ENCODE measurements around the gene HECTD4. TPM values are rescaled to one million over a fixed set of nuclear protein-coding genes. Genes with fewer than 3 reads are reported as not detected.

HECTD4 gene
- total RNA-seq, 1 experiment from 2014 or later, result 30.0 TPM

DNA sequence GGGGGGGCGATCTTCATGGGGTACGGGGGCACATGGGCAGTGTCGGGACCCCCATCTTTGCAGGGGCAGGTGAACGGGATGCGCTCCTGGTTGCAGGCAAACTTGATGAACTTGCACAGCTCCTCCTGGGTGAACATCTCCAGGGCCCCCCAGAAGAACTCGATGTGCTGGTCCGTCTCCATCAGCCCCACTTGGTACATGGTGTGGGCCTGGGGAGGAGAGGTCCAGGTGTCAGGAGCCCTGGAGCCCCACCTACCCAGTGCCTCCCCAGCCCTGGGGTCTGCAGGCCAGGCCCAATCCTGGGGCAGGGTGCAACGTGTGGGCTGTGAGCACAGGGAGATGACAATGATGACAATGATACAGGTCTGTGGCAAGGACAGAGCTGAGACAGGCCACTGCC is 219.2 kb downstream of the HECTD4 start:
- no peak overlapping the region for H4K5ac ChIP-seq (ENCODE audit: insufficient read length, low read depth, low read length)
- no peaks in the 10 kb centered on the region for H3K27me3 ChIP-seq (ENCODE audit: insufficient read depth, low read length)
- no peak overlapping the region for H2AK5ac ChIP-seq (ENCODE audit: insufficient read length, low read length)
- H3K14ac ChIP-seq (ENCODE audit: insufficient read depth, low read length), result no peak overlapping the region
- H3K23me2 ChIP-seq (ENCODE audit: insufficient read length, low read depth, low read length, poor library complexity, severe bottlenecking), result no peaks in the 10 kb centered on the region
- no peaks in the 10 kb centered on the region for H3K4me1 ChIP-seq (ENCODE audit: insufficient read depth, low read length)
- no peak overlapping the region for H3K4me2 ChIP-seq (ENCODE audit: insufficient read depth, insufficient read length, low read length)
- no peak overlapping the region for H4K8ac ChIP-seq (replicated peaks; ENCODE audit: insufficient read length, low read depth, low read length)
- no peak overlapping the region for H4K91ac ChIP-seq (ENCODE audit: insufficient read length, low read depth, low read length)
- peaks cover 1% of the 10 kb centered on the region; the same call in 1 of the 2 replicates for H3K27me3 Mint-ChIP-seq (ENCODE audit: low read depth)
- no peak overlapping the region for H3K18ac ChIP-seq (ENCODE audit: insufficient read length, low read depth, low read length)
- H3K9me3 Mint-ChIP-seq, result peaks cover 4 to 7% of the 10 kb centered on the region in 2 experiments
- H2AFZ ChIP-seq (ENCODE audit: low read length), result no peak overlapping the region
- H3K27ac Mint-ChIP-seq, result no peak overlapping the region
- H2BK20ac ChIP-seq (ENCODE audit: low read depth, low read length, poor library complexity, severe bottlenecking), result no peak overlapping the region
- H3K27ac ChIP-seq (ENCODE audit: insufficient read length, low read depth, low read length), result no peak overlapping the region
- no peak overlapping the region for H3K4me3 Mint-ChIP-seq
- no peak for DNase-seq
- no peaks in the 10 kb centered on the region for H3K79me2 ChIP-seq (ENCODE audit: insufficient read depth, low read length)
- no peak overlapping the region for H3K4ac ChIP-seq (ENCODE audit: low read depth, low read length)
- H2BK12ac ChIP-seq (ENCODE audit: insufficient read length, low read depth, low read length), result no peak overlapping the region
- no peak for TF ChIP-seq CTCF (conservative IDR thresholded peaks at IDR 0.05)
- H4K20me1 ChIP-seq (ENCODE audit: control insufficient read depth, insufficient read depth, insufficient read length), result peaks cover 4% of the 10 kb centered on the region
- H2BK120ac ChIP-seq (ENCODE audit: low read depth, low read length, poor library complexity, severe bottlenecking), result no peak overlapping the region
- H3K9ac ChIP-seq (ENCODE audit: extremely low read depth, insufficient read length, low read length), result no peak overlapping the region
- no peaks in the 10 kb centered on the region for H3K79me1 ChIP-seq (ENCODE audit: insufficient read depth, low read depth, low read length, poor library complexity, severe bottlenecking)
- WGBS (ENCODE audit: extremely low coverage, insufficient read length, low lambda C conversion rate), result no CpG with 5 or more reads among the region's 8 CpGs
- H3K56ac ChIP-seq (ENCODE audit: insufficient read length, low read depth, low read length), result no peak overlapping the region
- no peaks in the 10 kb centered on the region for H3K9me3 ChIP-seq (ENCODE audit: control insufficient read depth, low read depth, low read length)
- H3K4me1 Mint-ChIP-seq, result no peaks in the 10 kb centered on the region
- H2BK15ac ChIP-seq (ENCODE audit: low read depth, low read length), result no peak overlapping the region
- no peak overlapping the region for H2BK5ac ChIP-seq (ENCODE audit: insufficient read length, low read length)
- H3K23ac ChIP-seq (ENCODE audit: insufficient read length, low read depth, low read length), result no peak overlapping the region
- H3T11ph ChIP-seq (ENCODE audit: low read length), result no peak overlapping the region
- peaks cover 32 to 49% (median 45%) of the 10 kb centered on the region in 3 experiments for H3K36me3 Mint-ChIP-seq (ENCODE audit: insufficient read depth in 1 of 3, low read depth in 3 of 3)

Measured in H9 (cell line).